Stomach (tissue), 9 donors: ENCODE measurements around the gene TFF1. TPM values are rescaled to one million over a fixed set of nuclear protein-coding genes. Genes with fewer than 3 reads are reported as not detected.

ENCODE experiments used
- DNase-seq, 2 donors: peaks; one replicate each; pipeline versions ENCODE4 v3.0.0 to v3.0.0-alpha.2; 2013 to 2019
- H3K27ac ChIP-seq, 5 donors: fragments of 200-600 bp in 4 of 5; sonication (generic) in 4 of 5; one replicate each; pipeline ENCODE4 v1.5.1; 2013 to 2019; ENCODE audit warnings: mild to moderate bottlenecking in 1 of 5, moderate library complexity in 1 of 5
- H3K27me3 ChIP-seq, 3 donors: fragments of 200-600 bp; sonication (generic); one replicate each; pipeline ENCODE4 v1.5.1; 2017 to 2019; ENCODE audit warnings: mixed run types in 1 of 3
- H3K36me3 ChIP-seq, 4 donors: fragments of 200-600 bp; sonication (generic); 1 replicate in 3 of 4; 2 replicates in 1 of 4; pipeline ENCODE4 v1.5.1; 2016 to 2019
- H3K4me1 ChIP-seq, 4 donors: fragments of 200-600 bp; sonication (generic); one replicate each; pipeline ENCODE4 v1.5.1; 2016 to 2019
- H3K4me3 ChIP-seq, 4 donors: fragments of 200-600 bp; sonication (generic) in 3 of 4; one replicate each; pipeline ENCODE4 v1.5.1; 2016 to 2019; ENCODE audit warnings: mild to moderate bottlenecking in 1 of 4
- H3K9me3 ChIP-seq, 4 donors: fragments of 200-600 bp; sonication (generic); one replicate each; pipeline ENCODE4 v1.5.1; 2016 to 2019
- CTCF ChIP-seq, 7 experiments: fragments of 450-650 bp in 4 of 7; fragments of 200-600 bp in 3 of 7; sonication (generic) in 3 of 7; IDR thresholded peaks; one replicate each; pipeline ENCODE4 v1.5.1; 2016 to 2019; ENCODE audit warnings: antibody characterized with exemption in 7 of 7, control low read depth in 2 of 7, mild to moderate bottlenecking in 1 of 7
- EP300 ChIP-seq: sonication (generic); formaldehyde crosslinking; IDR thresholded peaks from one replicate; pipeline ENCODE4 v1.6.1; 2017; ENCODE audit warnings: antibody characterized with exemption
- POLR2A ChIP-seq, 4 donors: fragments of 450-650 bp; IDR thresholded peaks; one replicate each; pipeline ENCODE4 v1.6.1; 2016; ENCODE audit warnings: antibody characterized with exemption in 4 of 4, control low read depth in 2 of 4, mild to moderate bottlenecking in 1 of 4, moderate library complexity in 1 of 4
- POLR2AphosphoS5 ChIP-seq, 3 donors: sonication (generic); formaldehyde crosslinking; IDR thresholded peaks; one replicate each; pipeline ENCODE4 v1.6.1; 2016; ENCODE audit warnings: antibody characterized with exemption in 3 of 3
- WGBS, 5 donors: extraction: QIAGEN DNeasy Blood & Tissue Kit in 3 of 5; methylation state at CpG; one replicate each; pipeline versions ENCODE4 v1.1.5 to v1.1.7; 2013 to 2018; 5-methylcytosine and 5-hydroxymethylcytosine counted together
- intact Hi-C: fragments of 100-400 bp; cut with DNase I; formaldehyde crosslinking; loops from one replicate; pipeline ENCODE4 v1.15.1; 2023; ENCODE audit warnings: low total_unique reads
- polyA plus RNA-seq, 3 donors: library from polyadenylated mRNA; stranded (reverse); fragments of 200-250 nt; gene quantifications; one replicate each; pipeline ENCODE4 v1.2.3, GENCODE V29; 2013
- total RNA-seq, 5 donors: library from RNA; depleted of rRNA; stranded (reverse); fragments of >200 nt; gene quantifications; one replicate each; pipeline versions ENCODE4 v1.1.0 to v1.2.3, GENCODE V29; 2014 to 2016
- donor health status: healthy with polysubstance abuse.
- donor health status: Bipolar disorder and iron deficiency.
- donor health status: healthy.

The TFF1 gene
- total and polyA plus RNA-seq, 8 donors: 62.4 to 10,944 (median 721) TPM; not detected in 1

GRCh38 chr21:42321845-42322244 lies 44.5 kb downstream of the TFF1 start:
- no peak for DNase-seq
- H3K27me3 ChIP-seq: peaks cover 0 to 45% (median 0%) of the 10 kb centered on the region in 3 donors
- no peak for TF ChIP-seq CTCF (IDR thresholded peaks at IDR 0.05)
- TF ChIP-seq EP300: no peak
- TF ChIP-seq POLR2A (IDR thresholded peaks at IDR 0.05): no peak
- TF ChIP-seq POLR2AphosphoS5 (IDR thresholded peaks at IDR 0.05): no peak

GRCh38 chr21:42321231-42321630 lies 45.1 kb downstream of the TFF1 start:
- peaks cover 0 to 45% (median 0%) of the 10 kb centered on the region in 3 donors for H3K27me3 ChIP-seq
- no peak for DNase-seq
- peaks cover 0 to 6% (median 0%) of the 10 kb centered on the region in 4 donors for H3K4me1 ChIP-seq
- intact Hi-C loops: no loop called here
- H3K27ac ChIP-seq: no peak overlapping the region
- H3K36me3 ChIP-seq: no peaks in the 10 kb centered on the region
- WGBS, 5 donors: 86 to 92% (median 90%) methylated on average over 10 of the region's 10 CpGs
- H3K9me3 ChIP-seq: peaks cover 0 to 4% (median 0%) of the 10 kb centered on the region in 4 donors
- H3K4me3 ChIP-seq: no peak overlapping the region
- TF ChIP-seq CTCF (IDR thresholded peaks at IDR 0.05) (no peak), POLR2A (IDR thresholded peaks at IDR 0.05) (no peak), POLR2AphosphoS5 (IDR thresholded peaks at IDR 0.05) (no peak), EP300 (no peak)

More at GRCh38 chr21:42321845-42322244, 44.5 kb downstream of the TFF1 start:
- Histone ChIP-seq H3K4me1 (peaks cover 0 to 6% (median 0%) of the 10 kb centered on the region in 4 donors), H3K9me3 (peaks cover 0 to 4% (median 0%) of the 10 kb centered on the region in 4 donors), H3K4me3 (no peak overlapping the region), H3K36me3 (no peaks in the 10 kb centered on the region), H3K27ac (no peak overlapping the region)
- intact Hi-C loops: no loop called here
- WGBS, 5 donors: 85 to 96% (median 91%) methylated on average over 4 of the region's 4 CpGs

- H3K27me3 ChIP-seq: peaks cover 0 to 45% (median 0%) of the 10 kb centered on the region in 3 donors
- H3K4me3 ChIP-seq: no peak overlapping the region
- H3K4me1 ChIP-seq: peaks cover 0 to 6% (median under 1%) of the 10 kb centered on the region in 4 donors
- WGBS, 5 donors: 91 to 97% (median 94%) methylated on average over 8 of the region's 8 CpGs
- intact Hi-C loops: no loop called here
- no peak for DNase-seq
- no peak for TF ChIP-seq CTCF (IDR thresholded peaks at IDR 0.05)
- TF ChIP-seq POLR2AphosphoS5 (IDR thresholded peaks at IDR 0.05): no peak
- H3K27ac ChIP-seq: no peak overlapping the region
- no peaks in the 10 kb centered on the region for H3K36me3 ChIP-seq
- peaks cover 0 to 4% (median 0%) of the 10 kb centered on the region in 4 donors for H3K9me3 ChIP-seq
Measured at GRCh38 chr21:42320791-42321190, 45.5 kb downstream of the TFF1 start.

GRCh38 chr21:42319851-42320572 lies 46.3 kb downstream of the TFF1 start:
- H3K4me3 ChIP-seq: no peak overlapping the region
- no peaks in the 10 kb centered on the region for H3K36me3 ChIP-seq
- TF ChIP-seq POLR2A (IDR thresholded peaks at IDR 0.05) (no peak), EP300 (no peak), POLR2AphosphoS5 (IDR thresholded peaks at IDR 0.05) (no peak), CTCF (IDR thresholded peaks at IDR 0.05) (no peak)
- no peaks in the 10 kb centered on the region for H3K9me3 ChIP-seq
- DNase-seq: peak in 1 of 2 donors; percentile 61
- intact Hi-C loops: no loop called here
- WGBS, 5 donors: 54 to 73% (median 62%) methylated on average over 8 to 17 of the region's 17 CpGs
- peaks cover 7 to 13% (median 8%) of the 10 kb centered on the region in 4 donors for H3K4me1 ChIP-seq
- no peak overlapping the region for H3K27ac ChIP-seq
- H3K27me3 ChIP-seq: peaks cover 0 to 41% (median 0%) of the 10 kb centered on the region in 3 donors
